NCI-H2196 treated with DMSO at 0.1 percent for 48 hours (cell line): ENCODE data around the gene SPINK4.

Source experiments
- DNase-seq: peaks from one replicate; lab custom pipeline; 2025; ENCODE audit not compliant: unreplicated experiment; lab: John Stamatoyannopoulos, UW

The SPINK4 gene

DNA sequence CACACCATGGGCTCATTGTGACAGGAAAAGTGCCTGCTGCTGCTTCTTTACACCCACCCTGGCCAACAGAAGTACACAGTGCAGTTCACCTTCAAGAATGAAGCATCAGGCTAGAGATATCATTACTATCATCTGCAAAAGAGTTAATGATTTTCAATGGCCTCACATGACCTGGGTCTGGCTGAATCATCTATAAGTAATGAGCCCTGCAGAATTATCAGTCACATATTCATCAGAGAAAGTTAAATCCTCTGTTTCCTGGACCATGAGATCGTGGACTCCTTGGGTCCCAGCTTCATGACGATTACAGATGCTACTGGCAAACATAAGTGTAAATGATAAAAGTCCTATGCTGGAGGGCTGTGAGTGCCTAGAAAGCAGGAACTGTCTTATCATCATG lies 16.3 kb downstream of the SPINK4 start:
- no peak for DNase-seq

DNA sequence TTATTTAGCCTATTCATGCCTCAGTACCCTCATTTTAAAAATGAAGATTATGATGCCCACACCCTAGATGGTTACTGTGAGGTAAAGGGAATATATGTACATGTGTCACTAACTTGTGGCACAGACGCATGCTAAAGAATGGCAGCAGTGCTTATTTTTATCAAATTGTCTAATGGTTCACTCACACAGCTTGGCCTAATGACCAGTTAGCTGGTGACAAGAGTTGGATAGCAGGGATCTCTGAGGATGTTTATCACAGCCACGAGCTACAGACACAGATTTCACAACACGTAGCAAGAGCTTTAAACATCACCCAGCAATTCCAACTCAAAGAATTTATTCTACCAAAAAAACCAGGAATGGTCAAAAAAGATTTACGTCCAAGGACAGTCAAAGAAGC lies 17.3 kb downstream of the SPINK4 start:
- DNase-seq = no peak

- DNase-seq = no peak
Observed at GRCh38 chr9:33260372-33260771, 20.4 kb downstream of the SPINK4 start.

DNA sequence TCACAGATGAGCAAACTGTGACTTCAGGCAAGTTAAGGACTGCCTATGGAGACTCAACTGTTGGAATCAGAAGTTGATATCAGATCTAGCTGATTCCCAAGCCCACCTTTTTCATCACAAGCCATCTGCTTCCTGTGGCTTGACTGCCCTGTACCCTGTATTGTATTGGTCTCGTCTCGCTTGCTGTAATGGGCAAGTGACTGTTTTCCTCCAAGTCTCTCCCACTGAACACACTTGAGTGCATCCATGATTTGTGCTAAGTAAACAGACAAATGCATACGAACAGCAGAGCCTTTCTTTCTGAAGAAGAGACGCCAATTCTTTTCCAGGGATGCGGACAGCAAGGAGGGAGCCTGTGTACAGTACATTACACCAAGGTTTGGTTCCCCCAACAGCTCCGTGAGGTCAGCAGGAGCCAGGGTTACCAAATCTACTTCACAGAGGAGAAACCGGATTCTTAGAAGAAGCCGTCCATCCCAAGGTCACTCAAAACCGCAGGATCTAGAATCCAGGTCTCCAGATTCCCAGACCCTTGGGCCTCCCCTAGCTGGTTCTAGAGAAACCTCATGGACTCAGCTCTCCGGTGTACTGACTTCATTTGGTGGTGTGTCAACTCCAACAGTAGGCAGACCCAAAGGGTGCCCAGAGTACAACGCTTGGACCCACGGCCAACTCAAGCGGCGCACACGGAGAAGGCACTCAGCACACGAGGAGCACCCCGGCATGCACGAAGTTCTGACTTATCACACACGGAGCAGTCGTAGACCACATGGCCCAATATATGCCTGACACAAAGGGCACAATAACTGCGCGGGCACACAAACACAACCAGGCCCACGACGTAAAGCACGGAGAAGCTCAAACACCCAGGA lies 23.4 kb downstream of the SPINK4 start:
- DNase-seq = no peak

GRCh38 chr9:33264003-33264472 lies 24.1 kb downstream of the SPINK4 start:
- DNase-seq = no peak

DNA sequence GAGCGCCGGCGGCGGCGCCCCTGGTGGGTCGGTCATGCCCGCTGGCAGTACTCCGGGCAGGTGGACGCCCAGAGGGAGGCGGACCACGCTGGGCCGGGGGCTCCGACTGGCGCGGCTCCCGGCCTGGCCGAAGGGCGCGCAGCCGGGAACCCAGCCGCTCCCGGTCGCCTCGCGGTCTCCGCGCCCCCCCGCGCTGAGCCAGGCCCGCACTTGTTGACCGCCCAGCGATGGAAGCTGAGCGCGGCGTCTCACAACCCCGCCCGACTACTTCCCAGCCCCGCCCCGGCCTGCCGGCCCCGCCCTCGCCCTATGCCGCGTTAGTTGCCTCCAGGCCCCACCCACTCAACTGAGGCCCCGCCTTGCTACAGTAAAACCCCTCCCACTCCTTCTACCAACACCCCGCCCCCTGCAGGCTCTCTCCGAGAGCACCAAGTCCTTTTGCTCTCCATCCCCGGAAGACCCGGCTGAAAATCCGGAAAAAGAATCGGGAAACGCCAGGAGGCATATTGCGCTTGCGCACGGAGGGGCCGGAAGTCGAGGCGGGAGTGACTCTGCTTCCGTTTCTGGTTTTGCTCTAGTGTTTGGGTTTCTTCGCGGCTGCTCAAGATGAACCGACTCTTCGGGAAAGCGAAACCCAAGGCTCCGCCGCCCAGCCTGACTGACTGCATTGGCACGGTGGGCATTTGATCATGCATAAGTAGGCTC lies 24.7 kb downstream of the SPINK4 start, which contains the start of the genes BAG1 and CHMP5:
Gene BAG1, minus strand, starts transcription at position 236 of the 705 bp plus-strand sequence.
Gene CHMP5, plus strand, starts transcription at position 577 of the 705 bp plus-strand sequence. Its CDS starts 30 bp downstream, at position 607.
- peak; percentile 99 for DNase-seq

DNA sequence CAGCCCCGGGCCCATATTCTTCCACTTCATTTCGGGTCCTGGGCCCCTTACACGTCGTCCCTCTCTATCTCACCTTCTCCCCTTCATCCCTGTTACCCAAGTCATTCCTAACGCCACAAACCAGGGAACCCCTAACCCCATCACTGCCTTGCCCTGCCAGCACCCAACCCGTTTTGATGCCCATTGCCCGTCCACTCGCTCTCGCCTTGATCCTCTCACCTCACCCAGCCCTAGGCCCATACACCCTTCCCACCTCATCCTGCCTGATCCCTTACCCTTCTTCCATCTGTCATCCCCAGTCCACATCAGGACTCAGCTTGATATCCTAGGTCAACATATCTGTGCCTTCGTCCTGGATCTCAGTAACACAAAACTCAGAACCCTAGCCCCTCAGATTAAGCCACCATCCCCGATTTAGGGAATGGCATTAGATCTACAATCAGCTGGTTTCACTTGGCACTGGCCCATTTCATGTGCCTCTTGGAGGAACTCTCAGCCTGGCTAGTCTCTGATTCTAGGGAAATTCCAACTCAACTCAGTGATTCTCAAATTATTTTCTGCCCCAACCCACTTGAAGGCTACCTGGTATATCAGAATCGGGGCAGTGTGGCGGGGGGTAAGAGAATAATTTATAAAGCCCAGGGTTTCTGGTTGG lies 25.4 kb downstream of the SPINK4 start:
- no peak for DNase-seq

DNA sequence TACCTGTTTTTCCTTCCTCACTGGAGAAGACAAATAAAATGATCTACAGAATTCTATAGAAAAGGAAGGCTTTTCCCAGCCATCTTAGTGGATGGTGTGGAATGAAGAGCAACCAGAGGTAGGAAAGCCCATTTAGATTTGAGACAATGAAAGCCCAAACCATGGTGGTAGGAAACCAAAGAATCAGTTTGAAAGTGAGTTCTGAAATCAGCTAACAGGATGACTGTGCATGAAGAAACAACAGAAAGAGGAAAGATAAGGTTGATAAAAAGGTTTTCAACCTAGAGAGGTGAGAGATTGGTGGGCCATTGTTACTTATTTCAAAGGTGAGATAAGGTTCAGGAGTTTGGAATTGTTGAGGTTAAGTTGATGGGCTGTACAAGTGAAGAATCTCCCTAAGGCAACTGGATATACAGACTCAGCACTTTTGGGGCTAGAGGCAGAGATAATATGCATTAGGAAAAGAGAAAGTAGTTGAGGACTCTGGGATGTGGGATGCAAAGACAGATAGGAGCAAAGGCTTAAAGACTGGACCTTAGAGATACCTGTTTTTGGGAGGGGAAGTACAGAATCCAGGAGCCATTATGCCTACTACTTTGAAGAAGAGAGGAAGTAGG lies 27.3 kb downstream of the SPINK4 start:
- DNase-seq = no peak

DNA sequence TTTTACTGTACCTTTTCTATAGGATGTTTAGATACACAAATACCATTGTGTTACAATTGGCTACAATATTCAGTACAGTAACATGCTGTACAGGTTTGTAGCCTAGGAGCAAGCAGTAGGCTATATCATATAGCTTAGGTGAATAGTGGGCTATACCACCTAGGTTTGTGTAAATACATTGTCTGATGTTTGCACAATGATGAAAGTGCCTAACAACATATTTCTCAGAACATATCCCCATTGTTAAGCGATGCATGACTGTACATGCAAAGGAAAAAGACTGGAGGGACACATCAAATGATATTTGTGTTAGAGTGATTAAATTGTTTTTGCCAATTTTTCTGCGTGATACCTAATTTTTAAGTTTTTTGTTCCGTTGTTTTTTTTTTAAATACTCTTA lies 30.2 kb downstream of the SPINK4 start:
- DNase-seq = no peak

DNA sequence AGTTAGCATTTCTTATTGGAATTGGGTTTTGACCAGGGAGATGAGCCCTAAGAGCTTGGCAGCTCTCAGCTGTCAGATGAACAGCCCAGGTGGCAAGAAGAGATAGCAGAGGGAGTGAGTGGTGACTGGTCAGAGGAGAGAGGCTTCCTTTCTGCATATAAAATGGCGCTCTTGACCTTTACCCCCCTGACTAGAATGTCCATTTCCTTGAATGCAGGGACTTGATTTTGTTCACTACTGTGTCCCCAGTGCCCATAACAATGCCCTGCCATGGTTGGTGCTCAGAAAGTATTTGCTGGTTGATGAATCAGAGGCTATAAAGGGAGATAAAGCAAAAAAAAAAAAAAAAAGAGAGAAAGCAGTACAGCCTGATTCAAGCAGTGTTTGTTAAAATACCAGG lies 32.1 kb downstream of the SPINK4 start:
- no peak for DNase-seq

GRCh38 chr9:33273266-33273971 lies 33.5 kb downstream of the SPINK4 start:
- no peak for DNase-seq

- DNase-seq = no peak
Observed at GRCh38 chr9:33273972-33274328, 34.0 kb downstream of the SPINK4 start.

DNA sequence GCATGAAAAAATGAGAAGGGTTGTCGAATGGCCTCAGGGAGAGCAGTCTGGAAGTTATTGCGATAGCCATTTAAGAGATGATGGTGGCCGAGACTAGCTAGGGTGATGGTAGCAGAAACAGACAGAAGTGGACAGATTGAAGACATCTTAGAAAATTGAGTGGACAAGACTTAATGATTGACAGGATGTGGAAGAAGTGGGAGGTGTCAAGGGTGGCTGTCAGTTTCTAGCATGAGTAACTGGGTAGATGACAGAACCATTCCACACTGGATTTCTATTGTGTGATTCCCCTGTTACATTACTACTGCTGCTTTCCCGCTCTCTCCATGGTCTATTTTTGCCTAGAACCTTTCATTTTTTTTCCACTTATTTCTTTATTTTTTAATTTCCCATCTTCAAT lies 37.5 kb downstream of the SPINK4 start:
- DNase-seq = no peak

DNA sequence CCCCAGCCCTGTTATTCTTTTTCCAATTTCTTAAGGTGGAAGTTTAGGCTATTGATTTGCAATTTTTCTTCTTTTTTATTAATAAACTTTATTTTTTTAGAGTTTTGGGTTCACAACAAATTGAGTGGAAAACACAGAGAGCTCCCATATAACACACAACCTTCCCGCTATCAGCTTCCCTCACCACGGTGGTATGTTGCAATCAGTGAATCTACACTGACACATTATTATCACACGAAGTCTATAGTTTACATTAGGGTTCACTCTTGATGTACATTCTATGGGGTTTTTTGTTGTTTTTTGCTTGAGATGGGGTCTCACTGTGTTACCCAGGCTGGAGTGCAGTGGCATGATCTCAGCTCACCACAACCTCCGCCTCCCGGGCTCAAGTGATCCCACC lies 45.5 kb downstream of the SPINK4 start:
- no peak for DNase-seq

GRCh38 chr9:33287087-33287490 lies 47.1 kb downstream of the SPINK4 start:
- DNase-seq = peak; percentile 63

GRCh38 chr9:33288235-33288634 lies 48.3 kb downstream of the SPINK4 start:
- DNase-seq = no peak

GRCh38 chr9:33288828-33289483 lies 49.0 kb downstream of the SPINK4 start:
- DNase-seq = no peak

DNA sequence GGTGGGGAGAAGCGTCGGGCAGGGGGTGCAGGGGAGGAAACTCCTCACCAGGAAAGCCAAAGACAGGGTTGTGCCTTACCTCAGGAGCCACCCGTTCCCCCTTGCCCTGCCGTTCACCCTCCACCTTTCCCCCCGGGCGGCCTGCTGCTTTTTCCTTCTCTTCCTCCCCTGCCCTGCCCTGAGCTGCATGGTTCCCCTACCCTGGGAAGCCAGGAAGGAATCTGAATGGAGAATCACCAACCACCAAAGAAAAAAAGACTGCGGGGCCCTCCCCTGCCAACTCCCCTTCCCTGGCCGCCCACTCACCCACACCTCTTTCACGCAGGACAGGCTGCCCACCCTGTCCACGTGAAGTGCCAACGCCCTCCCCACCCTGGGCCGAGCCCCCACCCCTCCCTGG lies 49.5 kb downstream of the SPINK4 start:
- DNase-seq = no peak

GRCh38 chr9:33289936-33290246 lies 49.9 kb downstream of the SPINK4 start:
- no peak for DNase-seq
